K562 (cell line): ENCODE measurements around the gene CHMP4B. TPM values are rescaled to one million over a fixed set of nuclear protein-coding genes. Genes with fewer than 3 reads are reported as not detected.

Experiments
- ATAC-seq: fragments of 200-7000 bp; cut with Tn5 transposase; 3 replicates; pipeline ENCODE4 v1.9.1; 2020; ENCODE audit warnings: moderate library complexity
- BruUV-seq: library from RNA; stranded (reverse); fragments of 400-500 nt; replicated peaks from 2 replicates; lab custom pipeline; 2021; lab: Mats Ljungman, UMichigan
- CTCF ChIA-PET: fragments of 300-600 bp; formaldehyde crosslinking; extraction: SDS; loops from one replicate; lab custom pipeline; 2021; ENCODE audit warnings: low intra/inter-chr PET ratio; lab: Yijun Ruan, JAX
- POLR2A ChIA-PET: fragments of 300-600, 350-650 bp; sonication (Branson Sonifier 250); formaldehyde crosslinking; extraction: SDS; loops from one replicate; lab custom pipeline; 2021; ENCODE audit warnings: antibody characterized with exemption, inconsistent platforms; lab: Yijun Ruan, JAX
- DNase-seq, 4 experiments: peaks; one replicate each; pipeline versions ENCODE4 v3.0.0 to v3.0.0-alpha.2; 2011 to 2018; ENCODE audit warnings: low spot score in 3 of 4, mixed read lengths in 3 of 4; ENCODE audit errors: extremely low read depth in 1 of 4
- FAIRE-seq: peaks from 2 replicates; lab custom pipeline; 2011; peaks lifted over from hg19 to GRCh38; lab: Jason Lieb, UNC
- H2AFZ ChIP-seq: 2 replicates; pipeline ENCODE4 v1.6.0; 2011; ENCODE audit warnings: low read depth, low read length, control low read depth, inconsistent platforms
- H3K27ac ChIP-seq: fragments of 200-600 bp; 3 replicates; pipeline ENCODE4 v1.8.0; 2011; ENCODE audit warnings: low read depth, mild to moderate bottlenecking, control low read depth, inconsistent platforms, low read length, moderate library complexity, mixed read lengths; ENCODE audit errors: extremely low read depth
- H3K27me3 ChIP-seq, 2 experiments: fragments of 300-600 bp in 1 of 2; 2 replicates in 1 of 2; 3 replicates in 1 of 2; pipeline versions ENCODE4 v1.6.0 to v1.8.0; 2011; ENCODE audit warnings: inconsistent platforms in 2 of 2, low read length in 2 of 2, mild to moderate bottlenecking in 1 of 2, mixed read lengths in 1 of 2, moderate library complexity in 1 of 2; ENCODE audit not compliant: control insufficient read depth in 2 of 2, insufficient read depth in 2 of 2
- H3K36me3 ChIP-seq: fragments of 300-600 bp; 3 replicates; pipeline ENCODE4 v1.8.0; 2011; ENCODE audit warnings: mild to moderate bottlenecking, low read length, inconsistent platforms; ENCODE audit not compliant: control insufficient read depth, insufficient read depth
- H3K4me1 ChIP-seq, 2 experiments: fragments of 200-600 bp in 1 of 2; replicated peaks in 1 of 2; 2 replicates in 1 of 2; 3 replicates in 1 of 2; pipeline versions ENCODE4 v1.5.1 to v1.8.0; 2011; ENCODE audit warnings: inconsistent platforms in 2 of 2, low read length in 2 of 2, mild to moderate bottlenecking in 1 of 2, mixed read lengths in 1 of 2, moderate library complexity in 1 of 2; ENCODE audit not compliant: control insufficient read depth in 2 of 2, insufficient read depth in 2 of 2
- H3K4me2 ChIP-seq: 2 replicates; pipeline ENCODE4 v1.6.1; 2011; ENCODE audit warnings: low read length, control low read depth, inconsistent platforms, mixed read lengths; ENCODE audit not compliant: insufficient read depth
- H3K4me3 ChIP-seq: fragments of 200-600 bp; sonication (generic), shearing (Covaris generic); 2 replicates; pipeline ENCODE4 v1.5.1; 2016; ENCODE audit warnings: control low read depth, inconsistent platforms
- H3K79me2 ChIP-seq: fragments of 200-600 bp; 3 replicates; pipeline ENCODE4 v1.8.0; 2011; ENCODE audit warnings: low read length, inconsistent platforms; ENCODE audit not compliant: control insufficient read depth, insufficient read depth
- H3K9ac ChIP-seq, 2 experiments: 2 replicates each; pipeline versions ENCODE4 v1.6.0 to v1.6.1; 2011; ENCODE audit warnings: low read depth in 2 of 2, low read length in 2 of 2, control low read depth in 1 of 2, inconsistent platforms in 1 of 2, mild to moderate bottlenecking in 1 of 2, mixed read lengths in 1 of 2; ENCODE audit not compliant: insufficient read depth in 1 of 2
- H3K9me1 ChIP-seq: one replicate; pipeline ENCODE4 v1.6.0; 2011; ENCODE audit warnings: inconsistent platforms, mild to moderate bottlenecking, low read length, moderate library complexity; ENCODE audit not compliant: control insufficient read depth, insufficient read depth
- H3K9me3 ChIP-seq: replicated peaks from 2 replicates; pipeline ENCODE4 v1.5.1; 2011; ENCODE audit warnings: low read depth, low read length, inconsistent platforms; ENCODE audit not compliant: control insufficient read depth, insufficient read depth
- H4K20me1 ChIP-seq: replicated peaks from 2 replicates; pipeline ENCODE4 v1.6.1; 2011; ENCODE audit warnings: low read length, inconsistent platforms, mixed read lengths; ENCODE audit not compliant: control insufficient read depth, insufficient read depth
- CBFB ChIP-seq: sonication (generic); formaldehyde crosslinking; IDR thresholded peaks from 2 replicates; pipeline ENCODE4 v1.4.0; 2020; ENCODE audit warnings: mild to moderate bottlenecking, missing genetic modification reagents
- CC2D1A ChIP-seq: fragments of 450-650 bp; IDR thresholded peaks from 2 replicates; pipeline ENCODE4 v1.6.1; 2017; ENCODE audit warnings: mild to moderate bottlenecking
- COPS2 ChIP-seq: fragments of 450-650 bp; conservative IDR thresholded peaks from 2 replicates; pipeline ENCODE4 v1.6.1; 2016; ENCODE audit warnings: mild to moderate bottlenecking, moderate library complexity
- ELK3 ChIP-seq: fragments of 450-650 bp; formaldehyde crosslinking; IDR thresholded peaks from 2 replicates; pipeline ENCODE4 v1.4.0; 2020; ENCODE audit warnings: mild to moderate bottlenecking
- EP300 ChIP-seq: IDR thresholded peaks from 2 replicates; pipeline ENCODE4 v1.6.1; 2012; ENCODE audit warnings: low read length, improper control_type of control experiment
- FOXA1 ChIP-seq: fragments of 450-650 bp; IDR thresholded peaks from 2 replicates; pipeline ENCODE4 v1.6.1; 2016; ENCODE audit warnings: mild to moderate bottlenecking, borderline replicate concordance
- HLTF ChIP-seq: fragments of 450-650 bp; IDR thresholded peaks from 2 replicates; pipeline ENCODE4 v1.6.1; 2016
- MBD1 ChIP-seq: fragments of 250-450 bp; sonication (Bioruptor Pico); IDR thresholded peaks from 2 replicates; pipeline ENCODE4 v1.8.0; 2022; ENCODE audit warnings: inconsistent platforms
- MCM5 ChIP-seq: fragments of 450-650 bp; IDR thresholded peaks from 2 replicates; pipeline ENCODE4 v1.6.1; 2016; ENCODE audit warnings: low read depth
- NFXL1 ChIP-seq: fragments of 450-650 bp; formaldehyde crosslinking; IDR thresholded peaks from 2 replicates; pipeline ENCODE4 v1.4.0; 2021; ENCODE audit warnings: mild to moderate bottlenecking
- PCBP1 ChIP-seq: fragments of 200-400 bp; formaldehyde crosslinking; IDR thresholded peaks from 2 replicates; pipeline ENCODE4 v1.6.1; 2018; ENCODE audit warnings: mild to moderate bottlenecking, low read depth, low read length; ENCODE audit not compliant: poor library complexity, severe bottlenecking
- POLR3G ChIP-seq: IDR thresholded peaks from 2 replicates; pipeline ENCODE4 v1.6.1; 2011; ENCODE audit not compliant: insufficient read length, insufficient replicate concordance; ENCODE audit errors: extremely low read depth
- POU5F1 ChIP-seq: fragments of 150-350 bp; IDR thresholded peaks from 2 replicates; pipeline ENCODE4 v1.6.1; 2014; ENCODE audit warnings: borderline replicate concordance, low read length, low read depth, mild to moderate bottlenecking; ENCODE audit not compliant: partially characterized antibody
- RAD21 ChIP-seq, 2 experiments: fragments of 250-450 bp in 1 of 2; fragments of 450-650 bp in 1 of 2; sonication (Bioruptor Pico) in 1 of 2; formaldehyde crosslinking in 1 of 2; IDR thresholded peaks in 1 of 2; conservative IDR thresholded peaks in 1 of 2; 2 replicates each; pipeline versions ENCODE4 v1.4.0 to v1.8.0; 2020 to 2022; ENCODE audit warnings: mild to moderate bottlenecking in 2 of 2, moderate library complexity in 1 of 2
- U2AF2 ChIP-seq: fragments of 200-400 bp; formaldehyde crosslinking; optimal IDR thresholded peaks from 2 replicates; pipeline ENCODE3; 2017; ENCODE audit warnings: low read depth, mild to moderate bottlenecking, low read length
- ZFP36 ChIP-seq: fragments of 150-350 bp; IDR thresholded peaks from 2 replicates; pipeline ENCODE4 v1.6.1; 2018; ENCODE audit warnings: low read length, low read depth; ENCODE audit not compliant: partially characterized antibody
- ZNF384 ChIP-seq: IDR thresholded peaks from 2 replicates; pipeline ENCODE4 v1.6.1; 2012; ENCODE audit warnings: low read depth, low read length, improper control_type of control experiment
- ZNF830 ChIP-seq: fragments of 250-450 bp; sonication (Bioruptor Pico); IDR thresholded peaks from 2 replicates; pipeline ENCODE4 v1.5.0; 2021; ENCODE audit warnings: mild to moderate bottlenecking
- WGBS: fragments of 100-300 bp; shearing (Covaris generic); methylation state at CpG from one replicate; pipeline ENCODE4 v1.1.6; 2016; ENCODE audit warnings: low coverage, mixed read lengths; ENCODE audit not compliant: insufficient coverage; ENCODE audit errors: missing lambda C conversion rate; 5-methylcytosine and 5-hydroxymethylcytosine counted together
- in situ Hi-C: fragments of 300-500 bp; cut with MboI; formaldehyde crosslinking; loops from 4 replicates; pipeline ENCODE4 v1.15.0; 2018; ENCODE audit warnings: inconsistent platforms, mixed read lengths
- intact Hi-C: fragments of 100-400 bp; cut with micrococcal nuclease; formaldehyde crosslinking; loops from 2 replicates; pipeline ENCODE4 v1.14.2; 2022
- polyA plus RNA-seq, 8 experiments: library from polyadenylated mRNA; depleted of rRNA in 4 of 8; stranded (reverse) in 5 of 8; unstranded in 3 of 8; fragments of >200 nt; fragmentation: Nextera tagmentation in 2 of 8; fragmentation: Illumina TruSeq in 1 of 8; extraction: Ambion mirVana in 2 of 8; extraction: Trizol in 1 of 8; gene quantifications; 2 replicates each; pipeline versions ENCODE4 v1.2.1 to v1.2.3, GENCODE V29; 2011 to 2014; ENCODE audit warnings: inconsistent platforms in 1 of 8, missing spikeins in 1 of 8
- total RNA-seq, 7 experiments: library from RNA; depleted of rRNA in 6 of 7; stranded (reverse); fragments of >200 nt in 6 of 7; fragmentation: Illumina TruSeq in 2 of 7; extraction: Trizol in 2 of 7; gene quantifications; 2 replicates each; pipeline versions ENCODE4 v1.2.1 to v1.2.3, GENCODE V29; 2011 to 2021; ENCODE audit warnings: low replicate concordance in 1 of 7
- TF ChIP-seq, protein P1 (sequence below): sonication (generic); formaldehyde crosslinking; IDR thresholded peaks from 2 replicates; pipeline ENCODE4 v1.8.0; 2022; ENCODE audit warnings: missing genetic modification reagents, mild to moderate bottlenecking, borderline replicate concordance
- TF ChIP-seq, protein P2 (sequence below): fragments of 250-450 bp; sonication (Bioruptor Pico); IDR thresholded peaks from 2 replicates; pipeline ENCODE4 v1.8.0; 2022; ENCODE audit warnings: moderate library complexity, mild to moderate bottlenecking, inconsistent platforms

Gene CHMP4B
- total and polyA plus RNA-seq, 9 of the 15 experiments (the other 6 are each of a cell fraction or from before 2014, with no cell fraction given): 1.8 to 64.7 (median 31.8) TPM

- H3K4me1 ChIP-seq: peaks cover 8 to 19% of the 10 kb centered on the region in 2 experiments; a peak in 4 of 5 replicates
- no peak overlapping the region for H3K4me3 ChIP-seq
- H3K36me3 ChIP-seq: no peaks in the 10 kb centered on the region
- 77% methylated on average over 8 of the region's 9 CpGs for WGBS
- H3K27ac ChIP-seq: no peak overlapping the region
- no peak overlapping the region for H3K4me2 ChIP-seq
- BruUV-seq: no TSS peak
- no peaks in the 10 kb centered on the region for H3K9me3 ChIP-seq
- no peaks in the 10 kb centered on the region for H3K9me1 ChIP-seq
- FAIRE-seq (no peak), ATAC-seq (no peak), DNase-seq (no peak)
- in situ Hi-C loops (no loop called here), intact Hi-C loops (loop anchor here (5.0 to 10.0 kb wide), 3 partner anchors 71 to 273 kb away; no protein-coding TSS in a partner anchor)
- CTCF ChIA-PET: no interaction called here
- 0 out of 4 replicates have a peak overlapping the region, but pooled peaks of 1 of the 2 experiments have one; percentile 8 for H3K9ac ChIP-seq
- H4K20me1 ChIP-seq: no peaks in the 10 kb centered on the region
- TF ChIP-seq HLTF (no peak), CC2D1A (no peak), ZNF384 (no peak), POLR3G (no peak), U2AF2 (no peak), ZFP36 (no peak), ZNF830 (no peak), COPS2 (no peak), MCM5 (no peak), ELK3 (no peak), FOXA1 (no peak), PCBP1 (no peak), MBD1 (CRISPR knock-in tag) (no peak), NFXL1 (CRISPR knock-in tag) (no peak), EP300 (no peak), CBFB (no peak), POU5F1 (no peak), RAD21 (CRISPR knock-in tag; conservative IDR thresholded peaks at IDR 0.05 in 1 of 2, IDR thresholded peaks at IDR 0.05 in 1 of 2) (no peak)
- TF ChIP-seq, protein P1, sequence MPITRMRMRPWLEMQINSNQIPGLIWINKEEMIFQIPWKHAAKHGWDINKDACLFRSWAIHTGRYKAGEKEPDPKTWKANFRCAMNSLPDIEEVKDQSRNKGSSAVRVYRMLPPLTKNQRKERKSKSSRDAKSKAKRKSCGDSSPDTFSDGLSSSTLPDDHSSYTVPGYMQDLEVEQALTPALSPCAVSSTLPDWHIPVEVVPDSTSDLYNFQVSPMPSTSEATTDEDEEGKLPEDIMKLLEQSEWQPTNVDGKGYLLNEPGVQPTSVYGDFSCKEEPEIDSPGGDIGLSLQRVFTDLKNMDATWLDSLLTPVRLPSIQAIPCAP: no peak
- TF ChIP-seq, protein P2, sequence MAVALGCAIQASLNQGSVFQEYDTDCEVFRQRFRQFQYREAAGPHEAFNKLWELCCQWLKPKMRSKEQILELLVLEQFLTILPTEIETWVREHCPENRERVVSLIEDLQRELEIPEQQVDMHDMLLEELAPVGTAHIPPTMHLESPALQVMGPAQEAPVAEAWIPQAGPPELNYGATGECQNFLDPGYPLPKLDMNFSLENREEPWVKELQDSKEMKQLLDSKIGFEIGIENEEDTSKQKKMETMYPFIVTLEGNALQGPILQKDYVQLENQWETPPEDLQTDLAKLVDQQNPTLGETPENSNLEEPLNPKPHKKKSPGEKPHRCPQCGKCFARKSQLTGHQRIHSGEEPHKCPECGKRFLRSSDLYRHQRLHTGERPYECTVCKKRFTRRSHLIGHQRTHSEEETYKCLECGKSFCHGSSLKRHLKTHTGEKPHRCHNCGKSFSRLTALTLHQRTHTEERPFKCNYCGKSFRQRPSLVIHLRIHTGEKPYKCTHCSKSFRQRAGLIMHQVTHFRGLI (CRISPR knock-in tag): no peak
- H3K27me3 ChIP-seq: no peaks in the 10 kb centered on the region
- POLR2A ChIA-PET: interaction anchor here (0.6 to 0.7 kb wide), 2 partner anchors 10 to 35 kb away, joined by 3 read pairs; no protein-coding TSS in a partner anchor
- H2AFZ ChIP-seq: no peak overlapping the region
- H3K79me2 ChIP-seq: no peaks in the 10 kb centered on the region
Measured at GRCh38 chr20:33791540-33791939, 19.6 kb upstream of the CHMP4B start.
